ENCODE measurements around the gene ABCA7.

ABCA7 gene

DNA sequence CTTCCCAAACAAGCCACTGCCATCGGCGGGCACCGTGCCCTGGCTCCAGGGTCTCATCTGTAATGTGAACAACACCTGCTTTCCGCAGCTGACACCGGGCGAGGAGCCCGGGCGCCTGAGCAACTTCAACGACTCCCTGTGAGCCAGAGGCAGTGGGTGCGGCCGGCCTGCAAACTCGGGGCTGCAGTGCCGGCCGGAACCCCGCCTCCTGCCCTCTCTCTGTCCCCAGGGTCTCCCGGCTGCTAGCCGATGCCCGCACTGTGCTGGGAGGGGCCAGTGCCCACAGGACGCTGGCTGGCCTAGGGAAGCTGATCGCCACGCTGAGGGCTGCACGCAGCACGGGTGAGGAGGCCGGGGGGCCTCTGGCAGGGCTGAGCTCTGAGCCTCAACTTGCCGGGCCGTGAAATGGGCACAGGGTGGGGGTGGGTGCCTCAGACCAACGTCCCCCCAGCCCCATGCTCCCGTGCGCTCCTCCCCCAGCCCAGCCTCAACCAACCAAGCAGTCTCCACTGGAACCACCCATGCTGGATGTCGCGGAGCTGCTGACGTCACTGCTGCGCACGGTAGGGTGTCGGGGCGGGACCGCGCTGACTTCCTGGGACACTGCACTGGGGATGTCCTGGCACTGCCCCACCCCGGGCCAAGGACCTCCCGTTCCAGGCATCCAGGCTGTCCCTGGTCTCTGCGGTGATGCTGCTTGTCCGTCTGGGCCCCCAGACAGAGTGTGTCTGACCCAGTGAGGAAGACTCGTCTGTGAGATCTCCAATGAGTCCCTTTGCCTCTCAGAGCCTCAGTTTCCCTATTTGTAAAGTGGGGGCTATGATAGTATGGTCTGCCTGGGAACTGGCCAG, 2.2 kb downstream of the ABCA7 start:
- Histone ChIP-seq H3K27me3 (peaks cover 0 to 27% of the 10 kb centered on the region in 2 donors), H3K4me3 (peak overlapping the region in 1 of 2 donors; percentile 11), H3K4me1 (peaks cover 0 to 56% (median 40%) of the 10 kb centered on the region in 4 donors), H3K36me3 (peaks cover 5 to 10% (median 7%) of the 10 kb centered on the region in 3 donors), H3K9me3 (no peaks in the 10 kb centered on the region), H3K27ac (peak overlapping the region; percentile 23 to 62)
- intact Hi-C loops (cut with DNase I; ENCODE audit: low total_unique reads) = loop anchor here (5.0 kb wide), 1 partner anchor 50 kb away; no protein-coding TSS in a partner anchor
- DNase-seq = peak in 1 of 2 donors; percentile 85
- TF ChIP-seq, protein P1, sequence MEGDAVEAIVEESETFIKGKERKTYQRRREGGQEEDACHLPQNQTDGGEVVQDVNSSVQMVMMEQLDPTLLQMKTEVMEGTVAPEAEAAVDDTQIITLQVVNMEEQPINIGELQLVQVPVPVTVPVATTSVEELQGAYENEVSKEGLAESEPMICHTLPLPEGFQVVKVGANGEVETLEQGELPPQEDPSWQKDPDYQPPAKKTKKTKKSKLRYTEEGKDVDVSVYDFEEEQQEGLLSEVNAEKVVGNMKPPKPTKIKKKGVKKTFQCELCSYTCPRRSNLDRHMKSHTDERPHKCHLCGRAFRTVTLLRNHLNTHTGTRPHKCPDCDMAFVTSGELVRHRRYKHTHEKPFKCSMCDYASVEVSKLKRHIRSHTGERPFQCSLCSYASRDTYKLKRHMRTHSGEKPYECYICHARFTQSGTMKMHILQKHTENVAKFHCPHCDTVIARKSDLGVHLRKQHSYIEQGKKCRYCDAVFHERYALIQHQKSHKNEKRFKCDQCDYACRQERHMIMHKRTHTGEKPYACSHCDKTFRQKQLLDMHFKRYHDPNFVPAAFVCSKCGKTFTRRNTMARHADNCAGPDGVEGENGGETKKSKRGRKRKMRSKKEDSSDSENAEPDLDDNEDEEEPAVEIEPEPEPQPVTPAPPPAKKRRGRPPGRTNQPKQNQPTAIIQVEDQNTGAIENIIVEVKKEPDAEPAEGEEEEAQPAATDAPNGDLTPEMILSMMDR (IDR thresholded peaks at IDR 0.05) = no peak

GRCh38 chr19:1042689-1043511, 3.0 kb downstream of the ABCA7 start:
- TF ChIP-seq, protein P1 (IDR thresholded peaks at IDR 0.05) = no peak
- intact Hi-C loops (cut with DNase I; ENCODE audit: low total_unique reads) = loop anchor here (5.0 kb wide), 1 partner anchor 49 kb away; no protein-coding TSS in a partner anchor
- Histone ChIP-seq H3K36me3 (peaks cover 0 to 2% (median 0%) of the 10 kb centered on the region in 3 donors), H3K4me3 (no peak overlapping the region), H3K4me1 (peaks cover 0 to 51% (median 37%) of the 10 kb centered on the region in 4 donors), H3K27ac (peak overlapping the region; percentile 23 to 62), H3K9me3 (no peaks in the 10 kb centered on the region), H3K27me3 (peaks cover 0 to 27% of the 10 kb centered on the region in 2 donors)
- no peak for DNase-seq

GRCh38 chr19:1045247-1045603, 5.3 kb downstream of the ABCA7 start:
- TF ChIP-seq, protein P1 (IDR thresholded peaks at IDR 0.05) = no peak
- DNase-seq = no peak
- intact Hi-C loops (cut with DNase I; ENCODE audit: low total_unique reads) = no loop called here
- Histone ChIP-seq H3K4me1 (peaks cover 0 to 30% (median 26%) of the 10 kb centered on the region in 4 donors), H3K9me3 (no peaks in the 10 kb centered on the region), H3K4me3 (no peak overlapping the region), H3K36me3 (no peaks in the 10 kb centered on the region), H3K27me3 (peaks cover 0 to 27% of the 10 kb centered on the region in 2 donors), H3K27ac (no peak overlapping the region)

GRCh38 chr19:1046117-1046626, 6.3 kb downstream of the ABCA7 start:
- H3K4me3 ChIP-seq = no peak overlapping the region
- DNase-seq = no peak
- intact Hi-C loops (cut with DNase I; ENCODE audit: low total_unique reads) = no loop called here
- no peaks in the 10 kb centered on the region for H3K9me3 ChIP-seq
- no peaks in the 10 kb centered on the region for H3K36me3 ChIP-seq
- TF ChIP-seq, protein P1 (IDR thresholded peaks at IDR 0.05) = no peak
- H3K27ac ChIP-seq = no peak overlapping the region
- H3K27me3 ChIP-seq = peaks cover 0 to 27% of the 10 kb centered on the region in 2 donors
- H3K4me1 ChIP-seq = peaks cover 0 to 21% (median 16%) of the 10 kb centered on the region in 4 donors

DNA sequence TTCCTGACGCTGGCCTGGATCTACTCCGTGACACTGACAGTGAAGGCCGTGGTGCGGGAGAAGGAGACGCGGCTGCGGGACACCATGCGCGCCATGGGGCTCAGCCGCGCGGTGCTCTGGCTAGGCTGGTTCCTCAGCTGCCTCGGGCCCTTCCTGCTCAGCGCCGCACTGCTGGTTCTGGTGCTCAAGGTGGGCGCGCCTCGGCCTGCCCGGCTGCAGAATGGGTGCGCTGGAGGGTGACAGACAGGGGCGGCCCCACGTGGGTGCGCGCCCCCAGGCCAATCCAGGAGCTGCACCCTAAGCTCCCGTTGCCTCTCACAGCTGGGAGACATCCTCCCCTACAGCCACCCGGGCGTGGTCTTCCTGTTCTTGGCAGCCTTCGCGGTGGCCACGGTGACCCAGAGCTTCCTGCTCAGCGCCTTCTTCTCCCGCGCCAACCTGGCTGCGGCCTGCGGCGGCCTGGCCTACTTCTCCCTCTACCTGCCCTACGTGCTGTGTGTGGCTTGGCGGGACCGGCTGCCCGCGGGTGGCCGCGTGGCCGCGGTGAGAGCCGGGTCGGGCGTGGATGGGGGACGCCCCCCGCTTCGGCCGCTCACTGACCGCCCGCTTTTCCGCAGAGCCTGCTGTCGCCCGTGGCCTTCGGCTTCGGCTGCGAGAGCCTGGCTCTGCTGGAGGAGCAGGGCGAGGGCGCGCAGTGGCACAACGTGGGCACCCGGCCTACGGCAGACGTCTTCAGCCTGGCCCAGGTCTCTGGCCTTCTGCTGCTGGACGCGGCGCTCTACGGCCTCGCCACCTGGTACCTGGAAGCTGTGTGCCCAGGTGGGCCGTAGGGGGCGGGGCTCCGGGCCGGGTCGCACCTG, 7.2 kb downstream of the ABCA7 start:
- Histone ChIP-seq H3K36me3 (no peaks in the 10 kb centered on the region), H3K4me3 (no peak overlapping the region), H3K4me1 (peaks cover 0 to 12% (median 7%) of the 10 kb centered on the region in 4 donors), H3K9me3 (no peaks in the 10 kb centered on the region), H3K27me3 (peaks cover 0 to 19% of the 10 kb centered on the region in 2 donors), H3K27ac (no peak overlapping the region)
- DNase-seq = no peak
- TF ChIP-seq, protein P1 (IDR thresholded peaks at IDR 0.05) = no peak
- intact Hi-C loops (cut with DNase I; ENCODE audit: low total_unique reads) = no loop called here

Data from tibial artery (tissue), 4 donors.